HEK293 (cell line): ENCODE results near the gene CAB39L.

Source experiments
- EGR2 ChIP-seq: fragments of 450-650 bp; formaldehyde crosslinking; IDR thresholded peaks from 2 replicates; pipeline ENCODE4 v1.5.1; 2016; ENCODE audit warnings: low read depth, missing biosample characterization, missing genetic modification characterization
- FEZF1 ChIP-seq: fragments of 450-650 bp; formaldehyde crosslinking; IDR thresholded peaks from 2 replicates; pipeline ENCODE4 v1.5.1; 2016; ENCODE audit warnings: missing biosample characterization, missing genetic modification characterization
- GLI2 ChIP-seq: fragments of 450-650 bp; formaldehyde crosslinking; IDR thresholded peaks from 2 replicates; pipeline ENCODE4; 2017; ENCODE audit warnings: missing biosample characterization, missing genetic modification characterization, low read depth, borderline replicate concordance
- KLF16 ChIP-seq: fragments of 450-650 bp; formaldehyde crosslinking; IDR thresholded peaks from 2 replicates; pipeline ENCODE4 v1.5.1; 2017; ENCODE audit warnings: missing biosample characterization, missing genetic modification characterization
- KLF9 ChIP-seq: fragments of 450-650 bp; formaldehyde crosslinking; IDR thresholded peaks from 2 replicates; pipeline ENCODE4 v1.5.1; 2016; ENCODE audit warnings: missing biosample characterization, missing genetic modification characterization, low read depth
- OSR2 ChIP-seq: fragments of 450-650 bp; formaldehyde crosslinking; IDR thresholded peaks from 2 replicates; pipeline ENCODE4 v1.5.1; 2016; ENCODE audit warnings: missing biosample characterization, missing genetic modification characterization
- PATZ1 ChIP-seq: fragments of 450-650 bp; formaldehyde crosslinking; IDR thresholded peaks from 2 replicates; pipeline ENCODE4 v1.5.1; 2016; ENCODE audit warnings: missing biosample characterization, missing genetic modification characterization
- SETDB1 ChIP-seq: IDR thresholded peaks from one replicate; pipeline ENCODE4 v1.6.1; 2017; ENCODE audit warnings: mild to moderate bottlenecking, low read length, moderate library complexity, mixed read lengths; ENCODE audit not compliant: insufficient read length
- TRIM28 ChIP-seq: IDR thresholded peaks from 2 replicates; pipeline ENCODE4 v1.6.1; 2011; ENCODE audit warnings: low read length, control low read depth, borderline replicate concordance
- WT1 ChIP-seq: fragments of 450-650 bp; formaldehyde crosslinking; IDR thresholded peaks from 2 replicates; pipeline ENCODE4 v1.5.1; 2016; ENCODE audit warnings: missing biosample characterization, missing genetic modification characterization
- ZBTB20 ChIP-seq: fragments of 450-650 bp; formaldehyde crosslinking; IDR thresholded peaks from 2 replicates; pipeline ENCODE4 v1.5.1; 2016; ENCODE audit warnings: missing biosample characterization, missing genetic modification characterization
- ZBTB48 ChIP-seq: fragments of 450-650 bp; formaldehyde crosslinking; IDR thresholded peaks from 2 replicates; pipeline ENCODE4 v1.5.1; 2016; ENCODE audit warnings: missing biosample characterization, missing genetic modification characterization
- ZBTB7A ChIP-seq: fragments of 450-650 bp; formaldehyde crosslinking; IDR thresholded peaks from 2 replicates; pipeline ENCODE4 v1.5.1; 2016; ENCODE audit warnings: low read depth, missing biosample characterization, missing genetic modification characterization
- ZFHX2 ChIP-seq: fragments of 450-650 bp; formaldehyde crosslinking; conservative IDR thresholded peaks from 2 replicates; pipeline ENCODE4 v1.5.1; 2016; ENCODE audit warnings: missing biosample characterization, missing genetic modification characterization
- ZFP37 ChIP-seq: fragments of 450-650 bp; formaldehyde crosslinking; IDR thresholded peaks from 2 replicates; pipeline ENCODE4 v1.5.1; 2016; ENCODE audit warnings: missing biosample characterization, missing genetic modification characterization
- ZFP69B ChIP-seq: fragments of 450-650 bp; formaldehyde crosslinking; IDR thresholded peaks from 2 replicates; pipeline ENCODE4 v1.5.1; 2016; ENCODE audit warnings: missing biosample characterization, missing genetic modification characterization
- ZNF10 ChIP-seq: fragments of 450-650 bp; formaldehyde crosslinking; IDR thresholded peaks from 2 replicates; pipeline ENCODE4 v1.5.1; 2017; ENCODE audit warnings: missing biosample characterization, missing genetic modification characterization
- ZNF16 ChIP-seq: fragments of 450-650 bp; formaldehyde crosslinking; IDR thresholded peaks from 2 replicates; pipeline ENCODE4 v1.5.1; 2016; ENCODE audit warnings: low read depth, missing biosample characterization, missing genetic modification characterization
- ZNF221 ChIP-seq: fragments of 450-650 bp; formaldehyde crosslinking; IDR thresholded peaks from 2 replicates; pipeline ENCODE4 v1.5.1; 2017; ENCODE audit warnings: missing biosample characterization, missing genetic modification characterization, borderline replicate concordance
- ZNF24 ChIP-seq: fragments of 450-650 bp; formaldehyde crosslinking; IDR thresholded peaks from 2 replicates; pipeline ENCODE4 v1.5.1; 2016; ENCODE audit warnings: missing biosample characterization, missing genetic modification characterization
- ZNF423 ChIP-seq: fragments of 450-650 bp; formaldehyde crosslinking; IDR thresholded peaks from 2 replicates; pipeline ENCODE4 v1.5.1; 2016; ENCODE audit warnings: missing biosample characterization, missing genetic modification characterization
- ZNF596 ChIP-seq: fragments of 450-650 bp; IDR thresholded peaks from 2 replicates; pipeline ENCODE4 v1.5.0; 2018; ENCODE audit warnings: missing biosample characterization, mild to moderate bottlenecking, missing genetic modification characterization, moderate library complexity
- ZNF610 ChIP-seq: fragments of 450-650 bp; formaldehyde crosslinking; IDR thresholded peaks from 2 replicates; pipeline ENCODE4 v1.5.1; 2016; ENCODE audit warnings: missing biosample characterization, missing genetic modification characterization, borderline replicate concordance
- ZNF639 ChIP-seq: fragments of 450-650 bp; formaldehyde crosslinking; IDR thresholded peaks from 2 replicates; pipeline ENCODE4 v1.5.1; 2016; ENCODE audit warnings: missing biosample characterization, missing genetic modification characterization
- ZNF658 ChIP-seq: fragments of 450-650 bp; formaldehyde crosslinking; IDR thresholded peaks from 2 replicates; pipeline ENCODE4; 2016; ENCODE audit warnings: missing biosample characterization, missing genetic modification characterization
- ZNF785 ChIP-seq: fragments of 450-650 bp; formaldehyde crosslinking; IDR thresholded peaks from 2 replicates; pipeline ENCODE4 v1.5.1; 2016; ENCODE audit warnings: missing biosample characterization, missing genetic modification characterization
- ZSCAN23 ChIP-seq: fragments of 450-650 bp; formaldehyde crosslinking; IDR thresholded peaks from 2 replicates; pipeline ENCODE4 v1.5.1; 2016; ENCODE audit warnings: missing biosample characterization, missing genetic modification characterization
- TF ChIP-seq, protein P1 (sequence below): fragments of 450-650 bp; formaldehyde crosslinking; IDR thresholded peaks from 2 replicates; pipeline ENCODE4 v1.5.1; 2016; ENCODE audit warnings: missing biosample characterization, missing genetic modification characterization
- TF ChIP-seq, protein P2 (sequence below): fragments of 450-650 bp; formaldehyde crosslinking; IDR thresholded peaks from 2 replicates; pipeline ENCODE4 v1.5.1; 2016; ENCODE audit warnings: missing biosample characterization, missing genetic modification characterization
- TF ChIP-seq, protein P3 (sequence below): fragments of 450-650 bp; formaldehyde crosslinking; IDR thresholded peaks from 2 replicates; pipeline ENCODE4 v1.5.1; 2016; ENCODE audit warnings: missing biosample characterization, missing genetic modification characterization

Gene CAB39L

GRCh38 chr13:49444524-49445395, 896 bp upstream of the CAB39L start (continued):
- 0 out of 2 replicates have a peak, but pooled peaks have one; percentile 57 for TF ChIP-seq ZNF639 (tag by site-specific recombination)
- TF ChIP-seq ZNF24: peak; percentile 45; the same call in 1 of the 2 replicates
- TF ChIP-seq FEZF1 (tag by site-specific recombination): peak; percentile 45
- peak; percentile 44; the same call in 1 of the 2 replicates for TF ChIP-seq ZBTB20
- peak; percentile 68 for TF ChIP-seq ZBTB48 (tag by site-specific recombination)
- no peak for TF ChIP-seq ZNF16
- TF ChIP-seq KLF9 (tag by site-specific recombination): 0 out of 2 replicates have a peak, but pooled peaks have one; percentile 6
- TF ChIP-seq OSR2: peak; percentile 99
- TF ChIP-seq ZNF785 (tag by site-specific recombination): no peak
- no peak for TF ChIP-seq ZNF610 (tag by site-specific recombination)
- TF ChIP-seq TRIM28: no peak
- TF ChIP-seq ZFHX2 (tag by site-specific recombination): 0 out of 2 replicates have a peak, but pooled peaks have one; percentile 4
- no peak for TF ChIP-seq ZNF221 (tag by site-specific recombination)
- peak; percentile 44; the same call in 1 of the 2 replicates for TF ChIP-seq ZBTB7A (tag by site-specific recombination)
- TF ChIP-seq KLF16 (tag by site-specific recombination): 0 out of 2 replicates have a peak, but pooled peaks have one; percentile 34
- TF ChIP-seq, protein P1, sequence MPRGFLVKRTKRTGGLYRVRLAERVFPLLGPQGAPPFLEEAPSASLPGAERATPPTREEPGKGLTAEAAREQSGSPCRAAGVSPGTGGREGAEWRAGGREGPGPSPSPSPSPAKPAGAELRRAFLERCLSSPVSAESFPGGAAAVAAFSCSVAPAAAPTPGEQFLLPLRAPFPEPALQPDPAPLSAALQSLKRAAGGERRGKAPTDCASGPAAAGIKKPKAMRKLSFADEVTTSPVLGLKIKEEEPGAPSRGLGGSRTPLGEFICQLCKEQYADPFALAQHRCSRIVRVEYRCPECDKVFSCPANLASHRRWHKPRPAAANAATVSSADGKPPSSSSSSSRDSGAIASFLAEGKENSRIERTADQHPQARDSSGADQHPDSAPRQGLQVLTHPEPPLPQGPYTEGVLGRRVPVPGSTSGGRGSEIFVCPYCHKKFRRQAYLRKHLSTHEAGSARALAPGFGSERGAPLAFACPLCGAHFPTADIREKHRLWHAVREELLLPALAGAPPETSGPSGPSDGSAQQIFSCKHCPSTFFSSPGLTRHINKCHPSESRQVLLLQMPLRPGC (tag by site-specific recombination): peak; percentile 97
- TF ChIP-seq ZNF596: 0 out of 2 replicates have a peak, but pooled peaks have one; percentile 16
- peak; percentile 5; the same call in 1 of the 2 replicates for TF ChIP-seq GLI2 (tag by site-specific recombination)
- no peak for TF ChIP-seq ZNF658
- 0 out of 2 replicates have a peak, but pooled peaks have one; percentile 26 for TF ChIP-seq ZSCAN23 (tag by site-specific recombination)
- TF ChIP-seq EGR2 (tag by site-specific recombination): no peak
- peak; percentile 33 for TF ChIP-seq PATZ1 (tag by site-specific recombination)
- TF ChIP-seq ZFP69B (tag by site-specific recombination): peak; percentile 49; the same call in 1 of the 2 replicates
- peak; percentile 73; the same call in 1 of the 2 replicates for TF ChIP-seq ZFP37 (tag by site-specific recombination)
- TF ChIP-seq ZNF423 (tag by site-specific recombination): peak; percentile 50; the same call in 1 of the 2 replicates
- TF ChIP-seq, protein P2, sequence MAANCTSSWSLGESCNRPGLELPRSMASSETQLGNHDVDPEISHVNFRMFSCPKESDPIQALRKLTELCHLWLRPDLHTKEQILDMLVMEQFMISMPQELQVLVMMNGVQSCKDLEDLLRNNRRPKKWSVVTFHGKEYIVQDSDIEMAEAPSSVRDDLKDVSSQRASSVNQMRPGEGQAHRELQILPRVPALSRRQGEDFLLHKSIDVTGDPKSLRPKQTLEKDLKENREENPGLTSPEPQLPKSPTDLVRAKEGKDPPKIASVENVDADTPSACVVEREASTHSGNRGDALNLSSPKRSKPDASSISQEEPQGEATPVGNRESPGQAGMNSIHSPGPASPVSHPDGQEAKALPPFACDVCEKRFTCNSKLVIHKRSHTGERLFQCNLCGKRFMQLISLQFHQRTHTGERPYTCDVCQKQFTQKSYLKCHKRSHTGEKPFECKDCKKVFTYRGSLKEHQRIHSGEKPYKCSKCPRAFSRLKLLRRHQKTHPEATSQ (tag by site-specific recombination): 0 out of 2 replicates have a peak, but pooled peaks have one; percentile 53
- TF ChIP-seq, protein P3, sequence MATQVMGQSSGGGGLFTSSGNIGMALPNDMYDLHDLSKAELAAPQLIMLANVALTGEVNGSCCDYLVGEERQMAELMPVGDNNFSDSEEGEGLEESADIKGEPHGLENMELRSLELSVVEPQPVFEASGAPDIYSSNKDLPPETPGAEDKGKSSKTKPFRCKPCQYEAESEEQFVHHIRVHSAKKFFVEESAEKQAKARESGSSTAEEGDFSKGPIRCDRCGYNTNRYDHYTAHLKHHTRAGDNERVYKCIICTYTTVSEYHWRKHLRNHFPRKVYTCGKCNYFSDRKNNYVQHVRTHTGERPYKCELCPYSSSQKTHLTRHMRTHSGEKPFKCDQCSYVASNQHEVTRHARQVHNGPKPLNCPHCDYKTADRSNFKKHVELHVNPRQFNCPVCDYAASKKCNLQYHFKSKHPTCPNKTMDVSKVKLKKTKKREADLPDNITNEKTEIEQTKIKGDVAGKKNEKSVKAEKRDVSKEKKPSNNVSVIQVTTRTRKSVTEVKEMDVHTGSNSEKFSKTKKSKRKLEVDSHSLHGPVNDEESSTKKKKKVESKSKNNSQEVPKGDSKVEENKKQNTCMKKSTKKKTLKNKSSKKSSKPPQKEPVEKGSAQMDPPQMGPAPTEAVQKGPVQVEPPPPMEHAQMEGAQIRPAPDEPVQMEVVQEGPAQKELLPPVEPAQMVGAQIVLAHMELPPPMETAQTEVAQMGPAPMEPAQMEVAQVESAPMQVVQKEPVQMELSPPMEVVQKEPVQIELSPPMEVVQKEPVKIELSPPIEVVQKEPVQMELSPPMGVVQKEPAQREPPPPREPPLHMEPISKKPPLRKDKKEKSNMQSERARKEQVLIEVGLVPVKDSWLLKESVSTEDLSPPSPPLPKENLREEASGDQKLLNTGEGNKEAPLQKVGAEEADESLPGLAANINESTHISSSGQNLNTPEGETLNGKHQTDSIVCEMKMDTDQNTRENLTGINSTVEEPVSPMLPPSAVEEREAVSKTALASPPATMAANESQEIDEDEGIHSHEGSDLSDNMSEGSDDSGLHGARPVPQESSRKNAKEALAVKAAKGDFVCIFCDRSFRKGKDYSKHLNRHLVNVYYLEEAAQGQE (tag by site-specific recombination): peak; percentile 32; the same call in 1 of the 2 replicates
- peak; percentile 77 for TF ChIP-seq WT1 (tag by site-specific recombination)
- peak; percentile 90 for TF ChIP-seq ZNF10 (tag by site-specific recombination)
- TF ChIP-seq SETDB1: no peak
